Endothelial cell (in vitro differentiated cells): ENCODE results near the gene GATB. TPM values are rescaled to one million over a fixed set of nuclear protein-coding genes. Genes with fewer than 3 reads are reported as not detected.
A peak's percentile ranks its signal among the peaks of the same experiment; 100 is the strongest.

Source experiments
- DNase-seq: peaks from one replicate; pipeline ENCODE4 v3.0.0; 2021; ENCODE audit warnings: low spot score
- H3K27ac Mint-ChIP-seq: one replicate; pipeline ENCODE4 v1.8.0; 2021; ENCODE audit warnings: mixed read lengths, inconsistent platforms; ENCODE audit not compliant: unreplicated experiment
- H3K27me3 Mint-ChIP-seq: one replicate; pipeline ENCODE4 v1.8.0; 2021; ENCODE audit warnings: mild to moderate bottlenecking, moderate library complexity, mixed read lengths, inconsistent platforms; ENCODE audit not compliant: unreplicated experiment
- H3K36me3 Mint-ChIP-seq: one replicate; pipeline ENCODE4 v1.8.0; 2021; ENCODE audit warnings: mild to moderate bottlenecking, low read depth, mixed read lengths, inconsistent platforms; ENCODE audit not compliant: unreplicated experiment
- H3K4me1 Mint-ChIP-seq: one replicate; pipeline ENCODE4 v1.8.0; 2021; ENCODE audit warnings: mild to moderate bottlenecking, mixed read lengths, inconsistent platforms; ENCODE audit not compliant: unreplicated experiment
- H3K4me3 Mint-ChIP-seq: one replicate; pipeline ENCODE4 v1.8.0; 2021; ENCODE audit warnings: mild to moderate bottlenecking, mixed read lengths, inconsistent platforms; ENCODE audit not compliant: unreplicated experiment
- H3K9me3 Mint-ChIP-seq: one replicate; pipeline ENCODE4 v1.8.0; 2021; ENCODE audit warnings: mixed read lengths, inconsistent platforms; ENCODE audit not compliant: unreplicated experiment
- CTCF ChIP-seq: fragments of 200-600 bp; sonication (generic); IDR thresholded peaks from one replicate; pipeline ENCODE4 v1.5.0; 2021; ENCODE audit warnings: antibody characterized with exemption; ENCODE audit not compliant: unreplicated experiment
- long read RNA-seq: library from polyadenylated mRNA; unstranded; transcript quantifications from one replicate; pipeline ENCODE4 v2.0.0, GENCODE V29; 2020; ENCODE audit not compliant: unreplicated experiment
- total RNA-seq: library from RNA; stranded (reverse); fragmentation: NEBNext Ultra II Directional; extraction: Animal tissue kit (Norgen Biotek cat#: 25700); gene quantifications from one replicate; pipeline ENCODE4 v1.2.1, GENCODE V29; 2021; ENCODE audit not compliant: unreplicated experiment

GATB gene, protein sequence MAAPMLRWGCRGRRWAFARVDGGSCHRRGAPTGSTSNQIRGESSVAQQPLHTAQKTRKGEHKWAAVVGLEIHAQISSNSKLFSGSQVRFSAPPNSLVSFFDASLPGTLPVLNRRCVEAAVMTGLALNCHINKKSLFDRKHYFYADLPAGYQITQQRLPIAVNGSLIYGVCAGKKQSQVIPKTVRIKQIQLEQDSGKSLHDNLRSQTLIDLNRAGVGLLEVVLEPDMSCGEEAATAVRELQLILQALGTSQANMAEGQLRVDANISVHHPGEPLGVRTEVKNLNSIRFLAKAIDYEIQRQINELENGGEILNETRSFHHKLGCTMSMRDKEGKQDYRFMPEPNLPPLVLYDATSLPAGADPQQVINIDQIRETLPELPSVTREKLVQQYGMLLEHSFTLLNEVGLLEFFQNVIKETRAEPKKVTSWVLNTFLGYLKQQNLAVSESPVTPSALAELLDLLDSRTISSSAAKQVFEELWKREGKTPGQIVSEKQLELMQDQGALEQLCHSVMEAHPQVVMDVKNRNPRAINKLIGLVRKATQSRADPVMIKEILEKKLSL
- total RNA-seq = 16.6 TPM
- long read RNA-seq, transcript GATB-201 (13 exons, 2,385 nt) = major isoform, 21 of 32 reads
- long read RNA-seq, partial matches to known transcripts = 3 of 32 reads
- long read RNA-seq, other reads (novel, unspliced or antisense) = 7 of 32 reads

- no peaks in the 10 kb centered on the region for H3K9me3 Mint-ChIP-seq
- DNase-seq = peak; percentile 90
- TF ChIP-seq CTCF = peak; percentile 57
- peak within 1 kb of the TSS; percentile 100 for H3K4me3 Mint-ChIP-seq
- H3K4me1 Mint-ChIP-seq = peaks cover 7% of the 10 kb centered on the region
- peak within 1 kb of the TSS; percentile 98 for H3K27ac Mint-ChIP-seq
- peaks cover under 1% of the 10 kb centered on the region for H3K36me3 Mint-ChIP-seq
- peaks cover 6% of the 10 kb centered on the region for H3K27me3 Mint-ChIP-seq
Measured at GRCh38 chr4:151760712-151761661, at the start of gene GATB. Gene GATB (minus strand): TSS chr4:151761007. CDS start chr4:151760982, 25 bp downstream.

GRCh38 chr4:151810476-151810875 is 49.7 kb upstream of the GATB start:
- Mint-ChIP-seq H3K27ac (no peak overlapping the region), H3K4me1 (no peaks in the 10 kb centered on the region), H3K36me3 (no peaks in the 10 kb centered on the region), H3K4me3 (no peak overlapping the region), H3K27me3 (peaks cover 6% of the 10 kb centered on the region), H3K9me3 (no peaks in the 10 kb centered on the region)
- no peak for DNase-seq
- TF ChIP-seq CTCF = no peak

DNA sequence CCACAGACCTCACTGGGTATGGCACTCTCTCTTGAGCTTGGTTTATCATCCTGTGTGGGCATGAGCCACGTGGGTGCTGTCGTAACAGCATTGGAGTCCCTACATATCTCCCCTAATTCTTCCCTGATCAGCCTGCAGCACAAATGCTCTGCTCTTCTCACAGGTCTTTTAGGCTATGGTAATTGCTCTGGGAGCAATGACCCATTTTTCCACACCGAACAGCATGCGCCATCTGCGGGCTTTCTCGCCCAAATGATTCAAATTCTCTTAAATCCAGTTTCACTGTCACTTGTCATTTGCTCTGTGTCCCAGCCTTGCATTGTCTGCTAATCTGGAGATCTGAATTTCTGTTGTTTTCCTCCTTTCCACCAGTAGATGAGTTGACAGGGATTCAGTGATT is 48.9 kb upstream of the GATB start:
- no peak for TF ChIP-seq CTCF
- Mint-ChIP-seq H3K36me3 (no peaks in the 10 kb centered on the region), H3K27ac (no peak overlapping the region), H3K4me3 (no peak overlapping the region), H3K27me3 (peaks cover 6% of the 10 kb centered on the region), H3K9me3 (no peaks in the 10 kb centered on the region), H3K4me1 (no peaks in the 10 kb centered on the region)
- DNase-seq = no peak

- H3K27ac Mint-ChIP-seq = no peak overlapping the region
- no peaks in the 10 kb centered on the region for H3K36me3 Mint-ChIP-seq
- DNase-seq = no peak
- H3K9me3 Mint-ChIP-seq = no peaks in the 10 kb centered on the region
- TF ChIP-seq CTCF = no peak
- H3K4me1 Mint-ChIP-seq = no peaks in the 10 kb centered on the region
- H3K27me3 Mint-ChIP-seq = peaks cover 6% of the 10 kb centered on the region
- no peak overlapping the region for H3K4me3 Mint-ChIP-seq
Measured at GRCh38 chr4:151808542-151808941, 47.7 kb upstream of the GATB start.
